Measurements from ENCODE around the gene YDJC.

DNA sequence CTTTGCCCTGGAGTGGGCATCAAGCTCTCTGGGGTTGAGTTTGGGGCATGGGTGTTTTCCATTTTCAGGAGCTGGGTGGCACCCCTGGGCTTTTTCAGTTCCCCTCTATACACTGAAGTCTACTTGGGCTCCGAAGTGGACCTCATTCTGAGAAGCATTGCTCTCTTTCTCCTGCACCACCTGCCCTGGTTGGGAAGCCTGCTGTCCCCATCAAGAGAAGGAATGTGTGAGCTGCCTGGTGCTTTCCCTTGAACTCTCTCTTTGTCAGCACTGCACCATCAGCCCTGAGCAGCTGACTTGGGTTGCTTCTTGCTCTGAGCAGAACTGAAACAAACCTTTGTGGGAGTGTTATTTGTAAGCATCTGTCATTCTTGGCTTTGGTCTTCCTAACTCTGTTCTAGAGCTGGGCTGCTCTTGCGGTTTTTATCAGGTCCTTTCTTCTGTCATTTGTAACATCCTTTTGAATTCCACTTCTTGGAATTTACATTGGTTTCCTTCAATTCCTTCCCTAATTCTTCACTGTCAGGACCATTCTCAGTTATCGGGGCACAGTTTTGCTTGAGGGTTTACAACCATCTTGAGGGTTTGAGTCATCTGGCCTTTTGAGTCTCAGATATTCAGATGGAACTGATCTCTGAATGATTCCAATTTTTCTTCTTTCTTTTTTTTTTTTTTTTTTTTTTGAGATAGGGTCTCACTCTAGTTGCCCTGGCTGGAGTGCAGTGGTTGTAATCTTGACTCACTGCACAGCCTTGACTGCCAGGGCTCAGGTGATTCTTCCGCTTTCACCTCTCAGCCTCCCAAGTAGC lies 41.8 kb downstream of the YDJC start:
- TF ChIP-seq, protein P1, sequence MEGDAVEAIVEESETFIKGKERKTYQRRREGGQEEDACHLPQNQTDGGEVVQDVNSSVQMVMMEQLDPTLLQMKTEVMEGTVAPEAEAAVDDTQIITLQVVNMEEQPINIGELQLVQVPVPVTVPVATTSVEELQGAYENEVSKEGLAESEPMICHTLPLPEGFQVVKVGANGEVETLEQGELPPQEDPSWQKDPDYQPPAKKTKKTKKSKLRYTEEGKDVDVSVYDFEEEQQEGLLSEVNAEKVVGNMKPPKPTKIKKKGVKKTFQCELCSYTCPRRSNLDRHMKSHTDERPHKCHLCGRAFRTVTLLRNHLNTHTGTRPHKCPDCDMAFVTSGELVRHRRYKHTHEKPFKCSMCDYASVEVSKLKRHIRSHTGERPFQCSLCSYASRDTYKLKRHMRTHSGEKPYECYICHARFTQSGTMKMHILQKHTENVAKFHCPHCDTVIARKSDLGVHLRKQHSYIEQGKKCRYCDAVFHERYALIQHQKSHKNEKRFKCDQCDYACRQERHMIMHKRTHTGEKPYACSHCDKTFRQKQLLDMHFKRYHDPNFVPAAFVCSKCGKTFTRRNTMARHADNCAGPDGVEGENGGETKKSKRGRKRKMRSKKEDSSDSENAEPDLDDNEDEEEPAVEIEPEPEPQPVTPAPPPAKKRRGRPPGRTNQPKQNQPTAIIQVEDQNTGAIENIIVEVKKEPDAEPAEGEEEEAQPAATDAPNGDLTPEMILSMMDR (IDR thresholded peaks at IDR 0.05) = no peak
- no peak for TF ChIP-seq POLR2A (IDR thresholded peaks at IDR 0.05)

All from lower leg skin (tissue), 3 donors.